ENCODE data around the gene NNT. TPM values are rescaled to one million over a fixed set of nuclear protein-coding genes. Genes with fewer than 3 reads are reported as not detected.

The NNT gene
- total and polyA plus RNA-seq, 10 of the 15 experiments (the other 5 are each of a cell fraction or from before 2014, with no cell fraction given): 20.8 to 73.1 (median 51.9) TPM

DNA sequence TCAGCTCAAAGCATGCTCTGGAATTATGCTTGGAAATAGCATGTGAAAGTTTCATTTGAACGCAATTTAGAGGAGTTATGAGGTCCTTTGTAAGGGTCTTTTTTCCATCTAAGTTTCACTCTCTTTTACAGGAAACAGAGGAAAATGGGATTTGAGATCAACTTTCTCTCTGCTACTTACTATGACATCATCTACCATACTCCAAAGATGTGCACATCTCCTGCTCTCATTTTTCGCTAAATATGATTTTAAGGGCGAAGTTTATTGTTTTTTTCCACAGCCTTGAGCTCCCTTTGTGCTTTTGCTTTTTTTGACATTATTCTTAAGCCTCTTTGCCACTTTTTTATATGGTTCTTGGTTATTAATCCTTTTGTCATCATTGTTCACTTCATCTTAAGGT lies 125.6 kb downstream of the NNT start:
- H3K27me3 ChIP-seq (replicated peaks in 1 of 2; ENCODE audit: control insufficient read depth in 2 of 2, insufficient read depth in 2 of 2, low read length in 1 of 2): no peaks in the 10 kb centered on the region; a peak in 1 of 4 replicates

More for the DNA sequence above, 125.6 kb downstream of the NNT start:
- in situ Hi-C loops (cut with MboI) (loop anchor here (25.0 kb wide), 1 partner anchor 1034 kb away; no protein-coding TSS in a partner anchor), intact Hi-C loops (cut with micrococcal nuclease; ENCODE audit: unreplicated experiment) (no loop called here)
- no peaks in the 10 kb centered on the region for H3K79me2 ChIP-seq (ENCODE audit: control insufficient read depth, insufficient read depth, low read length)
- H3K9ac ChIP-seq (ENCODE audit: control insufficient read depth, insufficient read depth, low read length): no peak overlapping the region
- H2AFZ ChIP-seq (ENCODE audit: control insufficient read depth, low read depth, low read length): no peak overlapping the region
- no peak overlapping the region for H3K27ac ChIP-seq (ENCODE audit: control insufficient read depth, insufficient read depth)
- TF ChIP-seq ELK1 (IDR thresholded peaks at IDR 0.05; ENCODE audit: low read depth, low read length): no peak
- TF ChIP-seq FOS (IDR thresholded peaks at IDR 0.05; ENCODE audit: borderline replicate concordance, extremely low read depth, insufficient read length): no peak
- no peak for TF ChIP-seq HDAC2 (IDR thresholded peaks at IDR 0.05)
- TF ChIP-seq KDM1A (IDR thresholded peaks at IDR 0.05; ENCODE audit: borderline replicate concordance): no peak
- TF ChIP-seq ZNF24 (IDR thresholded peaks at IDR 0.05): no peak
- TF ChIP-seq FOXM1 (IDR thresholded peaks at IDR 0.05; ENCODE audit: low read depth, low read length): no peak
- no peak for TF ChIP-seq CBX5 (IDR thresholded peaks at IDR 0.05; ENCODE audit: low read depth)
- no peak for TF ChIP-seq PML (IDR thresholded peaks at IDR 0.05; ENCODE audit: low read length)
- TF ChIP-seq ZNF622 (IDR thresholded peaks at IDR 0.05): no peak
- TF ChIP-seq, protein P1, sequence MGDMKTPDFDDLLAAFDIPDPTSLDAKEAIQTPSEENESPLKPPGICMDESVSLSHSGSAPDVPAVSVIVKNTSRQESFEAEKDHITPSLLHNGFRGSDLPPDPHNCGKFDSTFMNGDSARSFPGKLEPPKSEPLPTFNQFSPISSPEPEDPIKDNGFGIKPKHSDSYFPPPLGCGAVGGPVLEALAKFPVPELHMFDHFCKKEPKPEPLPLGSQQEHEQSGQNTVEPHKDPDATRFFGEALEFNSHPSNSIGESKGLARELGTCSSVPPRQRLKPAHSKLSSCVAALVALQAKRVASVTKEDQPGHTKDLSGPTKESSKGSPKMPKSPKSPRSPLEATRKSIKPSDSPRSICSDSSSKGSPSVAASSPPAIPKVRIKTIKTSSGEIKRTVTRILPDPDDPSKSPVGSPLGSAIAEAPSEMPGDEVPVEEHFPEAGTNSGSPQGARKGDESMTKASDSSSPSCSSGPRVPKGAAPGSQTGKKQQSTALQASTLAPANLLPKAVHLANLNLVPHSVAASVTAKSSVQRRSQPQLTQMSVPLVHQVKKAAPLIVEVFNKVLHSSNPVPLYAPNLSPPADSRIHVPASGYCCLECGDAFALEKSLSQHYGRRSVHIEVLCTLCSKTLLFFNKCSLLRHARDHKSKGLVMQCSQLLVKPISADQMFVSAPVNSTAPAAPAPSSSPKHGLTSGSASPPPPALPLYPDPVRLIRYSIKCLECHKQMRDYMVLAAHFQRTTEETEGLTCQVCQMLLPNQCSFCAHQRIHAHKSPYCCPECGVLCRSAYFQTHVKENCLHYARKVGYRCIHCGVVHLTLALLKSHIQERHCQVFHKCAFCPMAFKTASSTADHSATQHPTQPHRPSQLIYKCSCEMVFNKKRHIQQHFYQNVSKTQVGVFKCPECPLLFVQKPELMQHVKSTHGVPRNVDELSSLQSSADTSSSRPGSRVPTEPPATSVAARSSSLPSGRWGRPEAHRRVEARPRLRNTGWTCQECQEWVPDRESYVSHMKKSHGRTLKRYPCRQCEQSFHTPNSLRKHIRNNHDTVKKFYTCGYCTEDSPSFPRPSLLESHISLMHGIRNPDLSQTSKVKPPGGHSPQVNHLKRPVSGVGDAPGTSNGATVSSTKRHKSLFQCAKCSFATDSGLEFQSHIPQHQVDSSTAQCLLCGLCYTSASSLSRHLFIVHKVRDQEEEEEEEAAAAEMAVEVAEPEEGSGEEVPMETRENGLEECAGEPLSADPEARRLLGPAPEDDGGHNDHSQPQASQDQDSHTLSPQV (IDR thresholded peaks at IDR 0.05): no peak
- ChIA-PET SMC1A (ENCODE audit: uncharacterized antibody, unreplicated experiment) (interaction anchor here (0.9 to 3.1 kb wide), 5 partner anchors 8 to 603 kb away, joined by 3 to 10 read pairs (median 4); no protein-coding TSS in a partner anchor), CTCF (interaction anchor here (1.0 to 6.2 kb wide), 4 partner anchors 10 to 1046 kb away, joined by 3 to 80 read pairs (median 4); no protein-coding TSS in a partner anchor), POLR2A (no interaction called here), RAD21 (ENCODE audit: unreplicated experiment) (interaction anchor here (2.9 kb wide), 1 partner anchor 604 kb away, joined by 17 read pairs; no protein-coding TSS in a partner anchor)
- ATAC-seq: no peak
- H3K9me3 ChIP-seq (replicated peaks; ENCODE audit: control insufficient read depth, insufficient read depth, low read length): no peaks in the 10 kb centered on the region
- H3K4me3 ChIP-seq: no peak overlapping the region
- no peak for DNase-seq (ENCODE audit: low read depth, low spot score)
- no peak overlapping the region for H3K4me2 ChIP-seq (ENCODE audit: control insufficient read depth, insufficient read depth)
- no peaks in the 10 kb centered on the region for H4K20me1 ChIP-seq (ENCODE audit: control insufficient read depth, insufficient read depth)
- no TSS peak for BruUV-seq (replicated peaks)
- no peaks in the 10 kb centered on the region for H3K36me3 ChIP-seq (ENCODE audit: control insufficient read depth in 2 of 2, insufficient read depth in 2 of 2, low read length in 1 of 2)
- H3K4me1 ChIP-seq (ENCODE audit: control insufficient read depth, insufficient read depth, low read length): no peaks in the 10 kb centered on the region
- no peak for FAIRE-seq
- WGBS (ENCODE audit: insufficient coverage, insufficient replicate concordance, low lambda C conversion rate, missing lambda C conversion rate): 0% methylated on average over 3 of the region's 3 CpGs

All from GM12878 (cell line).